ENCODE data around the gene SATB2.

SATB2 gene

DNA sequence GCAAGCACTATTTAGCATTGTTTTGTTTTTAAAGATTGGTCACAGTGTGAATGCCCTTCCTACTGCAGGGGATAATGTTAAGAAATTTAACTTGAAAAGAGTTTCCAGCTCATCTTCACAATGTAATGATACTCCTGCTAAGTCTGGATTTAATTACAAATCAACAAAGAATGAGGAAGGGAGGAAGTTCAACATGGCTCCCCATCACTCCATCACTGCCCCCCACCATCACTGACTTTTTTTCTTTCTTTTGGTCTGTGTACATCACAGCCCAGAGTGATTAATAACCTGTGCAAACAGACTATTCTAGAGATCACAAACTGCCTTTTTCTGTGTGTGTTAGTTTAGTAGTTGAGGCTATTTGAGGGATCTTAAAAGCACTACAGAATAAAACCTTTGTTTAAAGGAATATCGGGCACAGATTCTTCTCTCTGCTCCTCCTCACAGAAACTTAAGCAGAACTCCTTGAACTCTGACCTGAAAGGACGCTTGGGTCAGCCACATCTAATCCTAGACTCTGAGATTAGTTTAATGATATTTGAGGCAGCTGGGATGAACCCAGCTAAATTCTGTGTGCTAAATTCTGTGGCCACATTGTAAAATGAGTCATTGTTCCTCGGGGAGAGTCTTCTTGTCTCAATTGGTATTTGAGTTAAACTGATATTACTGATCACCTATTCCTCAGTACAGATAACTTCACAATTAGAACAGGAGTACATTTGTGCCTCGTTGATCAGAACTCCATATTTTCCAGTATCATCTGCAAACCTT, 47.8 kb downstream of the SATB2 start:
- in situ Hi-C loops (cut with MboI; ENCODE audit: low sequenced_read_pairs) = no loop called here

DNA sequence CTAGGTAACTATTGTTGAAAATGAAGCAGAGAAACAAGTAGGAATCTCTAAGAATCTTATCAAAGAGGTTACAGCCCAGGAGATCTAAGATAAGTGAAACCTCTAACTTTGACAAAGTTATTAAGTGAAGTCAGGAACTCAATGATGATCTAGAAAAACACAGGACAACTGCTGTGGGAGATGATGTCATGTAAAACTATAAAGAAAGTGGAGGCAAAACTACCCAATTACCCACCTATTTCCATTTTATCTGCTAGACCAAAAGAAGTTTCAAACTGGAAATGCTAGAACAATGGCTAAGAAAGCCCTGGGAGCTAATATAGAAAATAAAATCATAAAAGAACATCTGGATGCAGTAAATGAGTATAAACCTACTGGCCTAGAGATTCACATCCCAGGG, 50.3 kb downstream of the SATB2 start:
- in situ Hi-C loops (cut with MboI; ENCODE audit: low sequenced_read_pairs) = no loop called here

DNA sequence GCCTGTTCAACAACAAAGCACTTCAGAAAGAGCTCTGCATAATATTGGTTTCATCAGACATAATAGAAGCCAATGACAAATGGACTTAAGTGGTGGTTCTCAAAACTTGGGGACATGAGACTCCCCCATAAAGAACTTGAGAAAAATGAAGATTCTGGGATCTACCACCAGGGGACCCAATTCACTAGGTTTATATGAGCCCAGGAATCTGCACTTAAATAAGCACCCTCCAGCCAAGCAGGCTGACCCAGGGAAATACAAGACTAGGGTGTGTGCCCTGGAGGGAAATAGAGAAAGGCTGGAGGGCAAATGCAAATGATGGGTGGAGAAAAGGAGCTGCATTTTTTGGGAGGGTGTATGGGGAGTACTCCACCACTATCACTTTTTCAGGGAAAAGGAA, 52.5 kb downstream of the SATB2 start:
- in situ Hi-C loops (cut with MboI; ENCODE audit: low sequenced_read_pairs) = no loop called here

DNA sequence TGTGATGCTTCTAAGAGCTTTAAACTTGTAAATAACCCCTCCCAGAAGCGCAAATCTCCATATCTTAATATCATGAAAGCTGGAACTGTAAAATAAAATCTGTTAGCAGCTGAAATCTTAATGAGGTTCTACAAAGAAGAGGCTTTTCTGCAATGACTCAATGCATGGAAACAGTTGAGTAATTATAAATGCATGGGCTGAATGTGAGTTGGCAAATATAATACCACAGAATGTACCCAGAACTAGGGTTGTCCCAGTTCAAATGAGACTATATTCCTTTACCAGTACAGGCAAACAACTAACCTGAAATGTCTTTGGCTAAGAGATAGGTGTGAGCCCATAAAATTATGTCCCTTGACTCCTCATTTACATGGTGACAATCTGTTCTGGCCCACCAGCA, 52.9 kb downstream of the SATB2 start:
- in situ Hi-C loops (cut with MboI; ENCODE audit: low sequenced_read_pairs) = no loop called here

GRCh38 chr2:199395311-199395710, 62.4 kb downstream of the SATB2 start:
- in situ Hi-C loops (cut with MboI; ENCODE audit: low sequenced_read_pairs) = no loop called here

GRCh38 chr2:199392363-199392762, 65.4 kb downstream of the SATB2 start:
- in situ Hi-C loops (cut with MboI; ENCODE audit: low sequenced_read_pairs) = no loop called here

- in situ Hi-C loops (cut with MboI; ENCODE audit: low sequenced_read_pairs) = no loop called here
Observed at GRCh38 chr2:199388728-199389268, 68.9 kb downstream of the SATB2 start.

- in situ Hi-C loops (cut with MboI; ENCODE audit: low sequenced_read_pairs) = no loop called here
Observed at GRCh38 chr2:199384043-199384442, 73.7 kb downstream of the SATB2 start.

DNA sequence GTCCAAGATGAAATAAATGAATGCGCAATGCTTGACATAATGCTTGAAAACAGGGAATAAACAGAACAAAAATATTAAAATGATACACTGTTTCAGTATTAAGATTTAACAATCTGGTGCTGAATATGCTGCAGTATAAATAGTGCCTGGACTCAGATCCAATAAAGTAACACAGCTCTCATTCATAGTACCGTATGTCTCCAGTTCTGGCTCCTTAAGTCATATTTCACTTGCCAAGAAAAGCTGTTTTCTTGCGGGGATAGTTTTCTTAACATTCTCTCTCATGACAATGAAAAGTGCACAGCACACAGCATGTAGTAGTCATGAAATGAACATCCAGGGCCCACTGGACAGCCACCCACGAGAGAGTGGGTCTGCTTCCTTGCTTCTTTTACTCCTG, 74.7 kb downstream of the SATB2 start:
- in situ Hi-C loops (cut with MboI; ENCODE audit: low sequenced_read_pairs) = no loop called here

GRCh38 chr2:199382091-199382490, 75.6 kb downstream of the SATB2 start:
- in situ Hi-C loops (cut with MboI; ENCODE audit: low sequenced_read_pairs) = no loop called here

- in situ Hi-C loops (cut with MboI; ENCODE audit: low sequenced_read_pairs) = no loop called here
Observed at GRCh38 chr2:199381531-199381930, 76.2 kb downstream of the SATB2 start.

DNA sequence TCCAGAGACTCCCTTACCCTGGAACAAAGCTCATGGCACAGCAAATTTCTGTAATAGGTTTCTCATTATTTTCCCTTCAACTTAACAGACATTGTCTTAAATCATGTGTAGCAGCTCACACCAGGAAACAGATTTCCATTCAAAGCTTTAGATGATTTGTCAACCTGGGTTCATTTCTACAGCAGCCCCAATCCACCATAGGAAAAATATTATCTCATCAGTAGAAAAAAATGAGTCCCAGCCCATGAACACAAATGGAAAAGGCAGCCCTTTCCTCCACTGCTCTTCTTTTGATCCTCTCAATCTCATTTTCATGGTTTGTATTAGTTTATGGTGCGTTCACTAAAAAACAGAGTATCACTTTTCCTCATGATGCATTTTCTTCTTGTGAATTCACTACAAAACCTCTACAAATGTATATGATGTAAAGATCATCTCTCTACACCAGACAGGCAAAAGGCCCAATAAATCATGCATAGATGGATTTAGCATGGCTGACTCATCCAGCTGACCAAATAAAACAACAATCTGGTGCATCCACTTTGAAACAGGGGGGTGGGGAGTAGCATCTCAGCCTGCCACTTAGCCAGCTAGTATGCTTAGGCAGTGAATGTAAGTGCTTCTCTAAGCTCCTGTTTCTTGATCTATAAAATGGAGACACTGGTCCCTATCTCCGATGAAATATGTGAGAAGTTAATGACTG, 78.6 kb downstream of the SATB2 start:
- in situ Hi-C loops (cut with MboI; ENCODE audit: low sequenced_read_pairs) = no loop called here

DNA sequence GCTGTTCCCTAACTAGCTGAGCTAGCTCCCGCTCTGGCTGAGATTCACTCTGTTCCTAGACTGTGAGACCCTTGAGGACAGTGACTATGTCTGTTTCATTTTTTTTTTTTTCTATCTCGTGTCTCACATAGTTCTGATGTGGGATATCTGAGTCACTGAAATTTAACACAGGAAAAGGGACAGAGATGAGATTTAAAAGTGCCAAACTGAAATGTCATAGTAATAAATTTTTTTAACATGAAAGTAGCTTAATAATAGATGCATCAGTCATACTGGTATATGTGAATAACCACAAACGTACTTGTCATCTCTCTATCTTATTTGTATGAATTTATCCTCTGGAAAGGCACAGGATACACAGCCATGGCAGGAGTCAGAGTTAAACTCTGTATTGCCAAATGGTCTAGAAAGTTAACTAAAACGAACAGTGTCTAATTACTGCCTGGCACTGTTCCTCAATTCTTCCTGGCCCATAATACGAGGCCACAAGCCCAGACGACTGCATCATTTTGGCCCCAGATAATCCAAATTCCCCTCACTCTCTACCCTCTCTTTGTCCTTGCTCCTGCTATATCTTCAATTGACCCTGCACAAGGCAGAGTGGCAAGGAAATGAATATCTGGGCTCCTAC, 87.5 kb downstream of the SATB2 start:
- in situ Hi-C loops (cut with MboI; ENCODE audit: low sequenced_read_pairs) = no loop called here

DNA sequence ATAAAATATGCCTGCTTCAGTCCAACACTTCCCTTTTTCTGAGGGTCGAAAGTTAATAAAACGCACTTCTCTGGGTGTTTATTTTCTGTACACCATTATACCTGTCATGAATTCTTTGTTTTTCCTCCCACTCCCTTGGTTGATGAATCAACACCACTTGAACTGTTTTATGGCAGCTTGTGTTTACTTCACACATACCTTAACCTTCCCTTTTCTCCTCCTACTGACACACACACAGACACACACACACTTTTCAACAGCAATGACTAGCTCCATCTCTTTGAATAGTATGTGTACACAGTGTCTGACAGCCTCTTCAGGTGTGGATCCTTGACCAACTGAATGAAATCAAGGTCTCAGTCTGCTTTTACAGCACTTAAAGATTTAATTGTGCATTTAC, 91.3 kb downstream of the SATB2 start:
- in situ Hi-C loops (cut with MboI; ENCODE audit: low sequenced_read_pairs) = no loop called here

DNA sequence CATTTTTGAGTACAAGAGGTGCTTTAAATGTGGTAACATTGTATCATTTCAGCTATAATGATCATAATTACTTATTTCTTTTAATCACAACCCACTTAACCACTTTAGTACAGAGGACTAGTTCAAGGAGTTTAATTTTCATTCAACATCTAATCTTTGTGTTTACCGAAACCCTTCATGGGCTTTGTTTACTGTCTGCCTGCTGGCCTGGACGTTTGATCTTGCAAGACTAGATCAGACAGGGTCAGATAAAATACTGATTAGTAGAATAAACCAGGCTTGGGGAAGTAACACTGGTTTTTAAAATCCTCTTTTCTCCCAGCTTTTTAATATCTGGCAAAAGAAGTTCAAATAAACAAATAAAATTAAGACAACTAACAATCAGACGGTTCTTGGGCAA, 93.6 kb downstream of the SATB2 start:
- in situ Hi-C loops (cut with MboI; ENCODE audit: low sequenced_read_pairs) = no loop called here

DNA sequence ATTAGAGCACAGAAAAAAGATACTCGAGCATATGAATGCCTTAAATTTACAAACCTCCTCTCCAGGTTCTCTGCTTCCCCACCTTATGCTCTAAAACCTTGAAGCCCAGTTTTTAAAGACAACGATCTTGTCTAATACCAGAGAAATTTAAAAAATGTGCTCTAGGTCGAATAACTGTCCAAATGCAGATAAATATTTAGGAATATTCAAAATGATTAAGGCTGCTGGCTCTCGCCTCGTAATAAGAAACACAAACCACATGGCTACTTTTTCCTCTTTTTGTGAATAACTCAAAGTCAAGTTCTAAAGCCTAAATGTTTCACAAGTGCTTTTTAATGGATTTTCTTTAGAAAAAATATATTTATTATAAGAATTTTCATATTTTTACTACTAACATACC, 101.3 kb downstream of the SATB2 start:
- in situ Hi-C loops (cut with MboI; ENCODE audit: low sequenced_read_pairs) = no loop called here

- in situ Hi-C loops (cut with MboI; ENCODE audit: low sequenced_read_pairs) = no loop called here
Observed at GRCh38 chr2:199348871-199349270, 108.9 kb downstream of the SATB2 start.

DNA sequence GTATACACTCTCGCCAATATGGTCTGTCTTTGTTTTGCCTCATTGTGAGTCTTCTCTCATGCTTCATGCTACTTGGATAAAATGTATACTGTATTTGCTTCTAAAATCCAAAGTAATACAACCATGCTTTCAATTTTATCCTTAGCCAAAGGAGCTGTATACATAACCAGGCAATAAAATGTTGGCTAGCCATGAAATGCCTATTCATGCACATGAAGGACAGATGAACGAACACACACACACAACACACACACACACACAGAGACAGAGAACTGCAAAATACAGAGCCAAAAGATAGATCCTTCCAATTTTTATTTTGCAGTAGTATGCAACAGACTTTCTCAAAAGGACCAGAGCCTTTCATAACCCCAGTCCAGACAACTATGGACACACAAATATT, 113.7 kb downstream of the SATB2 start:
- in situ Hi-C loops (cut with MboI; ENCODE audit: low sequenced_read_pairs) = no loop called here

GRCh38 chr2:199342334-199342733, 115.4 kb downstream of the SATB2 start:
- in situ Hi-C loops (cut with MboI; ENCODE audit: low sequenced_read_pairs) = no loop called here

- in situ Hi-C loops (cut with MboI; ENCODE audit: low sequenced_read_pairs) = no loop called here
Observed at GRCh38 chr2:199341123-199341522, 116.6 kb downstream of the SATB2 start.

DNA sequence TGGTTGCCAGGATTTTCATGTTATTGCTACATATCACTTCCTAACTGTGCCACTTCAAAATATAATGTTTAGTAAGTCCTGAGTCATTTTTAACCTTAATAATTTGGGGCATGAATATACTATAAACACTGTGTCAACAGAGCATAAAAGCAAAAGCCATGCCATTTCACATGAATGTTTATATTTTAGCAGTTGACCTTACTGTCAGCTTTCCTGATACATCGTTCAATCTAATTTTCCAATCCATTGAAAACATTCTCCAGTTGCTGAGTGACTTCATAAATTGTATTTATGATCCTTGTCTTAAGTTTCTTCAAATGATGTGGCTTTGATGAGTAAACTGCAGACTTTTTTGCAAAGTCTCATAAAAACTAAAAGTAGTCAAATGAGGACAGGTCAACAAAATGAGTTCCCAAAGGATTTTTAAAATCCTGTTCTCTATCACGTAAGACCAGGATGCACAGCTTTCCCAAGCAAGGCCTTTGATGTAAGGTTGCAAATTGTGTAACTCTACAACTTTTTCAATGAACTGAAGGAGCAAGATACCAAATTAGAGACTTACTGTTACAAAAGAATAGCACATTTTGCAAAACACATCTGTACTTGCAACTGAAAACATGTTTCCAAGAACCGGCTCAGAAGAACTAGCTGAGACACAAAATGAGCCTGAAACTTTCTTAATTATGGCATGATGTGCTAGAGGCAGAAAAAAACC, 117.7 kb downstream of the SATB2 start:
- in situ Hi-C loops (cut with MboI; ENCODE audit: low sequenced_read_pairs) = no loop called here

Data from hTERT RPE-1 (cell line).